CD4-positive, alpha-beta T cell (primary cell): Measurements from ENCODE around the gene TBPL2. TPM values are rescaled to one million over a fixed set of nuclear protein-coding genes. Genes with fewer than 3 reads are reported as not detected.

Source experiments
- ATAC-seq: fragments of 200-7000 bp; cut with Tn5 transposase; one replicate; pipeline ENCODE4 v1.10.0; 2022; ENCODE audit warnings: mild to moderate bottlenecking; ENCODE audit not compliant: poor library complexity
- CTCF ChIA-PET: fragments of 350-600 bp; sonication (Branson Sonifier 250); formaldehyde crosslinking; loops from one replicate; lab custom pipeline; 2021; ENCODE audit warnings: antibody characterized with exemption, inconsistent platforms; lab: Charles Lee
- POLR2A ChIA-PET: fragments of 350-600 bp; sonication (Branson Sonifier 250); formaldehyde crosslinking; loops from one replicate; lab custom pipeline; 2021; ENCODE audit warnings: antibody characterized with exemption, inconsistent platforms; lab: Charles Lee
- DNase-seq, 14 experiments: peaks; one replicate each; pipeline ENCODE4 v3.0.0-alpha.2; 2013 to 2020; ENCODE audit warnings: mixed read lengths in 2 of 14
- H3K27ac ChIP-seq, 2 donors: one replicate each; pipeline versions ENCODE4 v1.5.1 to v1.7.0; 2013; ENCODE audit warnings: low read length in 2 of 2, low read depth in 1 of 2, mild to moderate bottlenecking in 1 of 2
- H3K27me3 ChIP-seq, 2 experiments: 1 replicate in 1 of 2; 2 replicates in 1 of 2; pipeline versions ENCODE4 v1.6.1 to v1.7.0; 2013; ENCODE audit warnings: low read length in 2 of 2, control low read depth in 1 of 2, mild to moderate bottlenecking in 1 of 2, moderate library complexity in 1 of 2; ENCODE audit not compliant: insufficient read depth in 2 of 2, control insufficient read depth in 1 of 2
- H3K36me3 ChIP-seq: one replicate; pipeline ENCODE4 v1.6.1; 2013; ENCODE audit warnings: low read length, control low read depth; ENCODE audit not compliant: insufficient read depth
- H3K4me1 ChIP-seq: one replicate; pipeline ENCODE4 v1.6.1; 2013; ENCODE audit warnings: low read length, control low read depth; ENCODE audit not compliant: insufficient read depth
- H3K4me3 ChIP-seq: one replicate; pipeline ENCODE4 v1.5.1; 2013; ENCODE audit warnings: mild to moderate bottlenecking, low read length, moderate library complexity
- H3K9me3 ChIP-seq, 2 experiments: 1 replicate in 1 of 2; 2 replicates in 1 of 2; pipeline versions ENCODE4 v1.6.1 to v1.7.0; 2013; ENCODE audit warnings: low read length in 2 of 2, mild to moderate bottlenecking in 2 of 2, control low read depth in 1 of 2, moderate library complexity in 1 of 2; ENCODE audit not compliant: control insufficient read depth in 1 of 2, insufficient read depth in 1 of 2
- H3K27ac Mint-ChIP-seq: one replicate; pipeline ENCODE4 v1.8.0; 2020; ENCODE audit warnings: mixed read lengths
- H3K27me3 Mint-ChIP-seq: one replicate; pipeline ENCODE4 v1.8.0; 2021; ENCODE audit warnings: mixed read lengths
- H3K36me3 Mint-ChIP-seq: one replicate; pipeline ENCODE4 v1.8.0; 2021; ENCODE audit warnings: low read depth, mixed read lengths
- H3K4me1 Mint-ChIP-seq: one replicate; pipeline ENCODE4 v1.8.0; 2021; ENCODE audit warnings: low read depth, mixed read lengths
- H3K4me3 Mint-ChIP-seq: one replicate; pipeline ENCODE4 v1.8.0; 2020; ENCODE audit warnings: mild to moderate bottlenecking, mixed read lengths
- H3K9me3 Mint-ChIP-seq: one replicate; pipeline ENCODE4 v1.8.0; 2020; ENCODE audit warnings: mixed read lengths
- CTCF ChIP-seq: fragments of 200-600 bp; IDR thresholded peaks from one replicate; pipeline ENCODE4 v1.8.0; 2022; ENCODE audit warnings: antibody characterized with exemption, mild to moderate bottlenecking
- intact Hi-C, 2 experiments: fragments of 100-400 bp; cut with DNase I in 1 of 2; cut with micrococcal nuclease in 1 of 2; formaldehyde crosslinking; loops; one replicate each; pipeline versions ENCODE4 v1.15.1 to v1.9.0; 2023 to 2025; cut with DNase I, micrococcal nuclease
- total RNA-seq, 174 experiments: library from RNA in 2 of 174; stranded (reverse) in 2 of 174; gene quantifications; one replicate each; pipeline ENCODE4 v1.2.3 and lab custom pipeline; 2021 to 2026

The TBPL2 gene
- total RNA-seq, 2 experiments from 2014 or later = not detected

GRCh38 chr14:55414551-55414950 is 25.9 kb downstream of the TBPL2 start:
- Histone ChIP-seq H3K36me3 (no peaks in the 10 kb centered on the region), H3K4me3 (no peak overlapping the region), H3K27me3 (no peaks in the 10 kb centered on the region), H3K27ac (no peak overlapping the region), H3K9me3 (no peaks in the 10 kb centered on the region), H3K4me1 (peaks cover 9% of the 10 kb centered on the region)
- no peak for DNase-seq
- Mint-ChIP-seq H3K27ac (no peak overlapping the region), H3K36me3 (no peaks in the 10 kb centered on the region), H3K27me3 (no peaks in the 10 kb centered on the region), H3K4me3 (no peak overlapping the region), H3K4me1 (peaks cover 28% of the 10 kb centered on the region), H3K9me3 (no peaks in the 10 kb centered on the region)
- intact Hi-C loops = loop anchor here in 1 of 2 experiments (2.0 to 10.0 kb wide), 2 partner anchors 14 to 700 kb away; partner anchors contain the start of gene PELI2
- no peak for ATAC-seq
- ChIA-PET POLR2A (no interaction called here), CTCF (interaction anchor here (0.7 to 1.4 kb wide), 2 partner anchors 8 to 12 kb away, joined by 3 read pairs; no protein-coding TSS in a partner anchor)
- no peak for TF ChIP-seq CTCF

GRCh38 chr14:55412676-55413075 is 27.7 kb downstream of the TBPL2 start:
- no peak for DNase-seq
- no peaks in the 10 kb centered on the region for H3K27me3 Mint-ChIP-seq
- intact Hi-C loops = loop anchor here in 1 of 2 experiments (10.0 kb wide), 1 partner anchor 702 kb away; the partner anchor contains the start of gene PELI2
- H3K4me3 Mint-ChIP-seq = peak overlapping the region; percentile 85
- peak overlapping the region; percentile 69 for H3K27ac Mint-ChIP-seq
- CTCF ChIA-PET = interaction anchor here (1.1 to 1.4 kb wide), 2 partner anchors 37 to 142 kb away, joined by 3 to 4 read pairs; no protein-coding TSS in a partner anchor
- H3K27ac ChIP-seq = no peak overlapping the region
- H3K36me3 ChIP-seq = no peaks in the 10 kb centered on the region
- no peaks in the 10 kb centered on the region for H3K9me3 Mint-ChIP-seq
- no peak for ATAC-seq
- H3K4me1 Mint-ChIP-seq = peaks cover 46% of the 10 kb centered on the region
- H3K4me1 ChIP-seq = peaks cover 9% of the 10 kb centered on the region
- H3K9me3 ChIP-seq = no peaks in the 10 kb centered on the region
- no peak for TF ChIP-seq CTCF
- no peak overlapping the region for H3K4me3 ChIP-seq
- peaks cover 5% of the 10 kb centered on the region for H3K36me3 Mint-ChIP-seq
- H3K27me3 ChIP-seq = no peaks in the 10 kb centered on the region
- POLR2A ChIA-PET = interaction anchor here (0.8 to 1.0 kb wide), 2 partner anchors 38 to 104 kb away, joined by 3 read pairs; no protein-coding TSS in a partner anchor

GRCh38 chr14:55411426-55412389 is 28.7 kb downstream of the TBPL2 start, which contains the start of gene ATG14:
ATG14 (minus strand) TSS chr14:55411830; CDS start chr14:55411822, 8 bp downstream.
- no peaks in the 10 kb centered on the region for H3K9me3 ChIP-seq
- TF ChIP-seq CTCF = no peak
- Mint-ChIP-seq H3K9me3 (no peaks in the 10 kb centered on the region), H3K4me3 (peak within 1 kb of the TSS; percentile 85), H3K4me1 (peaks cover 50% of the 10 kb centered on the region), H3K27me3 (no peaks in the 10 kb centered on the region), H3K27ac (peak within 1 kb of the TSS; percentile 69), H3K36me3 (peaks cover 8% of the 10 kb centered on the region)
- H3K4me3 ChIP-seq = peak within 1 kb of the TSS; percentile 92
- peaks cover 9% of the 10 kb centered on the region for H3K4me1 ChIP-seq
- H3K27ac ChIP-seq = peak within 1 kb of the TSS; percentile 49 to 61
- no peaks in the 10 kb centered on the region for H3K27me3 ChIP-seq
- DNase-seq = peak; percentile 51 to 85 (median 66)
- ChIA-PET POLR2A (interaction anchor here (0.5 to 1.3 kb wide), 3 partner anchors 22 to 222 kb away, joined by 3 to 4 read pairs (median 3); no protein-coding TSS in a partner anchor), CTCF (interaction anchor here (1.1 to 1.4 kb wide), 2 partner anchors 96 to 141 kb away, joined by 3 read pairs; no protein-coding TSS in a partner anchor)
- ATAC-seq = peak; percentile 98
- intact Hi-C loops = loop anchor here in 1 of 2 experiments (2.0 to 10.0 kb wide), 2 partner anchors 359 to 703 kb away; partner anchors contain the start of gene PELI2
- no peaks in the 10 kb centered on the region for H3K36me3 ChIP-seq
